Measurements from ENCODE around the gene MYO15A.

MYO15A gene

DNA sequence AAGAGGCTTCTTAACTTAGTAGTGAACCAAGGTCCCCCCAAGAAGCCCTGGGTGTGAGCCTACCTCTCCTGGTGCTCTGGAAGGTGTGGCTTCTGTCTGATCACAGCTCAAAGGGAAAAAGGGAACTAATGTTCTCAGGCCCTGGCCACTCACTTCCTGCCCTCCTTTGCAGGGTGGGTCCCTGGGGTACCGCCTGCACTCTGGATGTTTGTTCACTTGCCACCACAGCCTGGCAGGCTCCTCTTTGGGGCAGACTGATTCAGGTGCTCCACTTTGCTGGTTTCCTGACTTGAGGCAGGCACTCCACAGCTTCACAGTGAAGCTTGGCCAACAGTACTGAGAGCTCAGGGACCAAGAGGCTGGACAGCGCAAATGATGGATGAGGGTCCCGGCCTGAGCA lies 5.9 kb upstream of the MYO15A start:
- DNase-seq: no peak

DNA sequence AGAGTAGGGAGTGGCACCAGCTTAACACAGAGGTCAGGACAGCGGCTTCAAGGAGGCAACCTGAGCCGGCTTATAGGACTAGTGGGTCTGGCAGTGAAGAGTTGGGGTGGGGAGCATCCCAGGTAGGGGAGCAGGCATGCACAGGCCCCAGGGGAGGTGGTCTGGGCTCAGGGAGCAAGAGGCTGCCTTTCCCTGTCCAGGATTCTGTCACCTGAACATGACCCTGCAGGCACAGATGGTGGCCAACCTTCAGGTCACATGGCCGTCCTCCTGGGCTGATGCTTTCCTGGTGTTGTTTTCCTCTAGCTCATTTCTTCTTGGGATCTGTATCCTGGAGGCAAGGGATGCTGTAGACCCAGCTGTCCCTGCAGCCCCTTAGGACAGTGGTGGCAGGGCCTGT lies 3.5 kb upstream of the MYO15A start:
- DNase-seq: no peak

- no peak for DNase-seq
Observed at GRCh38 chr17:18105595-18105994, 3.0 kb upstream of the MYO15A start.

GRCh38 chr17:18106211-18106610 lies 2.3 kb upstream of the MYO15A start:
- no peak for DNase-seq

DNA sequence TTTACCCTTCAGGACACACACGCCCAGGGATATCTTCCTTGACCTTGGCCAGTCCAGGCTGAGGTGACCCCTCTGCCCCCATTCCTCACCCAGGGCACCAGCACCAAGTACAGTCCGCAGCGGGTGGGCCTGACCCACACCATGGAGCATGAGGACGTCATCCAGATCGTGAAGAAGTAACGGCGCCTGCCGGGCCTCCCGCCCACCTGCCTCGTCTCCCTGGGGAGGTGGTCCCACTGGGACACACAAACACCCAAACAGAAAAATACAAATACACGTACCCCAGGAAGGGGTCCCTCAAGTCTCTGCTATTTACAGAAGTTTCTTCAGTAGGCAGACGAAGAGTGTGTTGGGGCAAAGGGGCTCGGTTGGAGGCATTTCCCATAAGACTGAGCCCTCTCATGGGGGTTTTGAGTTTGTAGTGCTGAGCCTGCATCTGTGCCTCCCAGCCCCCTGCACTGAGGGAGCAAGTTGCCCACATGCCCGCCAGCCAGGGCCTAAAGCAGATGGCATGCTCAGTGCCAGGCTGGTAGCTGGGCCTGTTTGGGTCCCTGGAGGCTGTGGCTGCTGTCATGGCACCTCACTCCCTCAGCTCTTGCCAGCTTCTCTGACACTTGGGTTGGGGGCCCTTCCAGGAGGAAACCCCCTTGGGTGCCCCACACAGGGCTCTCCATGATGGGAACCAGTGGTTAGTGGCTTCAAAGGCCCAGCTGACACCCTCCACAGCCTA lies 1.3 kb upstream of the MYO15A start:
- no peak for DNase-seq

GRCh38 chr17:18107971-18108370 lies 585 bp upstream of the MYO15A start:
- DNase-seq: no peak

- DNase-seq: no peak
Observed at GRCh38 chr17:18109935-18110485, 1.5 kb downstream of the MYO15A start.

DNA sequence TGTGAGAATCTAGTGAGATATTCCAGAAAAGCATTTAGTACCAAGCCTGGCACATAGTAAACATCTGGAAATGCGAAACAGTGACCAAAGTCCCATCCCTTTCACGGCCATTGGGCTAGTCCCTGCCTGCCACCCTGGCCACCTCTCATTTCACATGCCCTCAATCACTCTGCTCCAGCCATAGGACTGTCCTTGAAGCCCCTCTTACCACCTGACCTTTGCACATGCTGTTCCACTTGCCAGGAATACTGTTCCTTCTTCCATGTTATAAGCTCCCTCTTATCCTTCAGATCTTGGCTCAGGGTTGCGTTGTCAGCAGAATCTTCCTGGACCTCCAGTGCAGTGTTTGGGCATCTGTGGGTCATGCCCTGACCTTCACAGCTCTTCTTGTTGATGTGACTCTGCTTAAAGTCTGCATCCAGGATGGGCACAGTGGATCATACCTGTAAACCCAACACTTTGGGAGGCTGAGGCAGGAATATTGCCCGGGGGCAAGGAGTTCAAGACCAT lies 2.1 kb downstream of the MYO15A start:
- DNase-seq: no peak

GRCh38 chr17:18111330-18111971 lies 2.9 kb downstream of the MYO15A start:
- no peak for DNase-seq

DNA sequence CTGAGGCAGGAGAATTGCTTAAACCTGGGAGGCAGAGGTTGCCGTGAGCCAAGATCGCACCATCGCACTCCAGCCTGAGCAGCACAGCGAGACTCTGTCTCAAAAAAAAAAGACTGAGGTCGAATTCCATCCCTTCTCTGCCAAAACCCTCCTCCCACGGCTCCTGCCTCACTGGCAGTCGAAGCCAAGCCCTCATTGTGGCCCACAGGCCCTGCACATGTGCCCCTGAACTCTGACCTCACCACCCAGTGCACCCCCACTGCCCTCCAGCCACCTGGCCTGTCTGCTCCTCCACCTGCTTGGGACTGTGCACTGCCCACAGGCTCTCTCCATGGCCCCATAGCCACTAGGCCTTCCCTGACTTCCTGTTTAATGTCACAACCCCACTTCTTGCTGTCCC lies 7.0 kb downstream of the MYO15A start:
- DNase-seq: no peak

DNA sequence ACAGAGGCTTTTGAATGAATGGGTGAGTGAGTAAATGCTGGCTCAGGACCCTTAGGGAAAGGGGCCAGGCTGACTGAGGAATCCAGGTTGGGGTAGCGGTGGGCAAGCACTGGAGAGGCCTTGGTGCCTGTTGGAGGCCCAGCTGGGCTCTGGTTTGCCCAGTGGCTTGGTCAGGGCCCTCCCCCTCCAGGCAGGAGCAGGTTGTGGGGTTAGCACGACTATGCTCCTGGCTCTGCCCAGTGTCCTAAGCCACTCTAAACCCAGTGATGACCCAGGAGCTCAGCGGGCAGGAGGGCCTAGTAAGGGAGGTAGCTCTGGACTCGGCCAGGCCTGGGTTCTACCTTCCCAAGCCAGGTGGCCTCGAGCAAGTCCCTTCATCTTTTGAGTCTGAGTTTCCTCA lies 7.5 kb downstream of the MYO15A start:
- no peak for DNase-seq

GRCh38 chr17:18117533-18117932 lies 9.0 kb downstream of the MYO15A start:
- no peak for DNase-seq

DNA sequence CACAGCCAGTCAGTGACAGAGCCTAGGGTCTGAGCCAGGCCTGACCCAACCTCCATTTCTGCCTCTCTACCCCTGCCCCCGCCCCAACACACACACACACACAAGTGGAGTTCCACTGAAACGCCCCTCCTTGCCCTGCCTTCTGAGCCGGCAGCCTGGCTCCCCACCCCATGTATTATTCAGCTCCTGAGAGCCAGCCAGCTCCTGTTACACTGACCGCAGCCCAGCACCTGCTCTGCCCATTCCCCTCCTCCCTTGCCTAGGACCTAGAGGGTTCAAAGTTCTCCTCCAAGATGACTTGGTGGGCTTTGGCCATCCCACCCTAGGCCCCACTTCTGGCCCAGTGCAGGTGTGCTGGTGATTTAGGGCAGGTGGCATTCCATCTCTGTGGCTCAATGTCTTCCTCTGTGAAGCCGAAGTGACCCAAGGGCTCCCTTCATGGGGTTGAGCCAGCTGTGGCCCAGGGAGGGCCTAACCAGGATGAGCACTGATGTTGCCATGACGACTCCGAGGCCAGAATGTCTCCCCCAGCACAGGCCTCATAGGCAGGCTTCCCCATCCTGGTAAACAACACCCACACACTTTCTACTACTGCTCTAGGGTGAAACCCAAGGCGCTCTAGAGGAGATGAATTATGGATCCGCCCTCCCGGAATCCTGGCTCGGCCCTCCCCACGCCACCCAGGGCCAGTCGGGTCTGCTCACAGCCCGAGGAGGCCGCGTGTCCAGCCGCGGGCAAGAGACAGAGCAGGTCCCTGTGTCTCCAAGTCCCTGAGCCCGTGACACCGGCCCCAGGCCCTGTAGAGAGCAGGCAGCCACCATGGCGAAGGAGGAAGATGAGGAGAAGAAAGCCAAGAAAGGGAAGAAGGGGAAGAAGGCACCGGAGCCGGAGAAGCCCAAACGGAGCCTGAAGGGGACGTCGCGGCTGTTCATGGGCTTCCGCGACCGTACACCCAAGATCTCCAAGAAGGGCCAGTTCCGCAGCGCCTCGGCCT lies 9.7 kb downstream of the MYO15A start:
- DNase-seq: no peak

- DNase-seq: no peak
Observed at GRCh38 chr17:18119166-18119745, 10.7 kb downstream of the MYO15A start.

- no peak for DNase-seq
Observed at GRCh38 chr17:18119938-18120337, 11.4 kb downstream of the MYO15A start.

- no peak for DNase-seq
Observed at GRCh38 chr17:18120461-18121017, 12.0 kb downstream of the MYO15A start.

DNA sequence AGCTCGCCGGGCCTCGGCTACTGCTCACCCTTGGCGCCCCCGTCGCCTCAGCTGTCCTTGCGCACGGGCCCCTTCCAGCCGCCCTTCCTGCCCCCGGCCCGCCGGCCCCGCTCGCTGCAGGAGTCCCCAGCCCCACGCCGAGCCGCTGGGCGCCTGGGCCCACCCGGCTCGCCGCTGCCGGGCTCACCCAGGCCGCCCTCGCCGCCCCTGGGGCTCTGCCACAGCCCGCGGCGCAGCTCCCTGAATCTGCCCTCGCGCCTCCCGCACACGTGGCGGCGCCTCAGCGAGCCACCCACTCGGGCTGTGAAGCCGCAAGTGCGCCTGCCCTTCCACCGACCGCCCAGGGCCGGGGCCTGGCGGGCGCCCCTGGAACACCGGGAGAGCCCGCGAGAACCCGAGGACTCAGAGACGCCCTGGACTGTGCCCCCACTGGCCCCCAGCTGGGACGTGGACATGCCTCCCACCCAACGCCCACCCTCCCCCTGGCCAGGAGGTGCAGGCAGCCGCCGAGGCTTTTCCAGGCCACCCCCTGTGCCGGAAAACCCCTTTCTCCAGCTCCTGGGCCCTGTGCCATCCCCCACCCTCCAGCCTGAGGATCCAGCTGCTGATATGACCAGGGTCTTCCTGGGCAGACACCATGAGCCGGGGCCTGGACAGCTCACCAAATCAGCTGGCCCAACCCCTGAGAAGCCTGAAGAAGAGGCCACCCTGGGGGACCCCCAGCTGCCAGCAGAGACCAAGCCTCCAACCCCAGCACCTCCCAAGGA lies 12.8 kb downstream of the MYO15A start:
- DNase-seq: no peak

GRCh38 chr17:18122990-18123753 lies 14.6 kb downstream of the MYO15A start:
- DNase-seq: no peak

GRCh38 chr17:18124345-18125126 lies 16.0 kb downstream of the MYO15A start:
- no peak for DNase-seq

GRCh38 chr17:18129041-18129502 lies 20.5 kb downstream of the MYO15A start:
- no peak for DNase-seq

Data from CD4-positive, alpha-beta T cell treated with Interleukin-17A for 1 hour (primary cell).